MM.1S (cell line): ENCODE data around the gene PTPN3.

Experiments used
- DNase-seq: peaks from one replicate; pipeline ENCODE4 v3.0.0-alpha.2; 2015
- H2AFZ ChIP-seq: fragments of 300-600 bp; sonication (generic); 2 replicates; pipeline ENCODE4 v1.6.0; 2016; ENCODE audit warnings: antibody characterized with exemption, low read length
- H3F3A ChIP-seq: fragments of 300-600 bp; sonication (generic); 2 replicates; pipeline ENCODE4 v1.6.1; 2016; ENCODE audit warnings: mild to moderate bottlenecking, antibody characterized with exemption, low read length, moderate library complexity, mixed read lengths; ENCODE audit not compliant: insufficient read depth
- H3K27ac ChIP-seq: fragments of 300-600 bp; sonication (generic); 2 replicates; pipeline ENCODE4 v1.5.1; 2016; ENCODE audit warnings: mild to moderate bottlenecking, low read length
- H3K27me3 ChIP-seq: fragments of 300-600 bp; sonication (generic); replicated peaks from 2 replicates; pipeline ENCODE4 v1.6.0; 2016; ENCODE audit warnings: low read length; ENCODE audit not compliant: insufficient read depth
- H3K36me3 ChIP-seq: fragments of 300-600 bp; sonication (generic); replicated peaks from 2 replicates; pipeline ENCODE4 v1.6.1; 2016; ENCODE audit warnings: mild to moderate bottlenecking, low read length, mixed read lengths; ENCODE audit not compliant: insufficient read depth
- H3K4me1 ChIP-seq: fragments of 300-600 bp; sonication (generic); 2 replicates; pipeline ENCODE4 v1.6.1; 2016; ENCODE audit warnings: low read length, mixed read lengths
- H3K4me2 ChIP-seq: fragments of 300-600 bp; sonication (generic); 2 replicates; pipeline ENCODE4 v1.6.0; 2016; ENCODE audit warnings: low read depth, low read length
- H3K4me3 ChIP-seq: fragments of 300-600 bp; sonication (generic); 2 replicates; pipeline ENCODE4 v1.5.1; 2016; ENCODE audit warnings: low read length, mixed read lengths
- H3K79me2 ChIP-seq: fragments of 300-600 bp; sonication (generic); 2 replicates; pipeline ENCODE4 v1.6.1; 2016; ENCODE audit warnings: mixed run types, low read length, mixed read lengths
- H3K9ac ChIP-seq: fragments of 300-600 bp; sonication (generic); 2 replicates; pipeline ENCODE4 v1.6.1; 2016; ENCODE audit warnings: low read length, mixed read lengths
- H3K9me2 ChIP-seq: fragments of 300-600 bp; sonication (generic); replicated peaks from 2 replicates; pipeline ENCODE4 v1.6.1; 2016; ENCODE audit warnings: mild to moderate bottlenecking, low read length, mixed read lengths; ENCODE audit not compliant: insufficient read depth
- H3K9me3 ChIP-seq: fragments of 300-600 bp; sonication (generic); replicated peaks from 2 replicates; pipeline ENCODE4 v1.6.1; 2016; ENCODE audit warnings: mild to moderate bottlenecking, low read length, mixed read lengths; ENCODE audit not compliant: insufficient read depth
- H4K20me1 ChIP-seq: fragments of 300-600 bp; sonication (generic); 2 replicates; pipeline ENCODE4 v1.6.1; 2016; ENCODE audit warnings: mild to moderate bottlenecking, low read length, moderate library complexity, mixed read lengths; ENCODE audit not compliant: insufficient read depth
- EZH2 ChIP-seq: fragments of 300-600 bp; sonication (generic); optimal IDR thresholded peaks from 2 replicates; pipeline ENCODE3; 2017; ENCODE audit warnings: low read depth, mild to moderate bottlenecking, antibody characterized with exemption, low read length, mixed read lengths
- EZH2phosphoT487 ChIP-seq: fragments of 300-600 bp; sonication (generic); IDR thresholded peaks from 2 replicates; pipeline ENCODE4 v1.6.1; 2018; ENCODE audit warnings: antibody characterized with exemption, low read length
- TF ChIP-seq, protein P1 (sequence below): fragments of 300-600 bp; sonication (generic); IDR thresholded peaks from 2 replicates; pipeline ENCODE4 v1.5.1; 2016; ENCODE audit warnings: antibody characterized with exemption, low read length, mixed read lengths

Gene PTPN3

DNA sequence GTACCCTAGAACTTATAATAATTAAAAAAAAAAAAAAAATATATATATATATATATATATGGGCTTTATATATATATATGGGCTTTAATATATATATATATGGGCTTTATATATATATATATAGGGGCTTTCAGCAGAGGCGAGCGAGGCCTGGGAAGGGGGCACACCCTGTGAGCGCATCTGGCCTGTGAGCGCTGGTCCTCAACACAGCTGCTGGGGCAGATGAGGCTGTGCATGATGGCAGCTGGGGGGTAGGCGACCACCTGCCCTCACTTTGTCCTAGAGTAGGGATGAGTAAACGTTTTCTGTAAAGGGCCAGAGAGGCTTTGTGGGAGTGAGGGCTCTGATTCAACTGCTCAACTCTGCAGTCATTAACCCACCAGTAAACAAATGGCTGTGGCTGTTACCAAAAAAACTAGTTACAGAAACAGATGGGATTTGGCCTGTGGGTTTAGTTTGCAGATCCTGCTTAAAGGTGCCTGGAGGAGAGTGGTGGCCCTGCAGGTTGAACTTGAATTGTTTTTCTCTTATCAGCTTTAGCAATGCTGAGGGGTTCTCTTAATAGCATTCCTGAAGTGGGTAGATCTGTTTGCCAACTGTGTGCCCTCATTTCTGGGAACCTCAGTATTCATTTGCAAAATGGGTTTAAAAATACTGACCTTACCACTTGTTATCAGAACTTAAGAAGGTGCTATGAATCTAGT lies 89.2 kb downstream of the PTPN3 start:
- Histone ChIP-seq H3K4me1 (peaks cover 7% of the 10 kb centered on the region), H4K20me1 (no peaks in the 10 kb centered on the region), H3F3A (no peaks in the 10 kb centered on the region), H2AFZ (no peak overlapping the region), H3K9me3 (no peaks in the 10 kb centered on the region), H3K4me3 (no peak overlapping the region), H3K27ac (no peak overlapping the region), H3K9ac (no peak overlapping the region), H3K4me2 (no peak overlapping the region), H3K9me2 (no peaks in the 10 kb centered on the region), H3K79me2 (no peaks in the 10 kb centered on the region), H3K36me3 (no peaks in the 10 kb centered on the region), H3K27me3 (no peaks in the 10 kb centered on the region)
- TF ChIP-seq, protein P1, sequence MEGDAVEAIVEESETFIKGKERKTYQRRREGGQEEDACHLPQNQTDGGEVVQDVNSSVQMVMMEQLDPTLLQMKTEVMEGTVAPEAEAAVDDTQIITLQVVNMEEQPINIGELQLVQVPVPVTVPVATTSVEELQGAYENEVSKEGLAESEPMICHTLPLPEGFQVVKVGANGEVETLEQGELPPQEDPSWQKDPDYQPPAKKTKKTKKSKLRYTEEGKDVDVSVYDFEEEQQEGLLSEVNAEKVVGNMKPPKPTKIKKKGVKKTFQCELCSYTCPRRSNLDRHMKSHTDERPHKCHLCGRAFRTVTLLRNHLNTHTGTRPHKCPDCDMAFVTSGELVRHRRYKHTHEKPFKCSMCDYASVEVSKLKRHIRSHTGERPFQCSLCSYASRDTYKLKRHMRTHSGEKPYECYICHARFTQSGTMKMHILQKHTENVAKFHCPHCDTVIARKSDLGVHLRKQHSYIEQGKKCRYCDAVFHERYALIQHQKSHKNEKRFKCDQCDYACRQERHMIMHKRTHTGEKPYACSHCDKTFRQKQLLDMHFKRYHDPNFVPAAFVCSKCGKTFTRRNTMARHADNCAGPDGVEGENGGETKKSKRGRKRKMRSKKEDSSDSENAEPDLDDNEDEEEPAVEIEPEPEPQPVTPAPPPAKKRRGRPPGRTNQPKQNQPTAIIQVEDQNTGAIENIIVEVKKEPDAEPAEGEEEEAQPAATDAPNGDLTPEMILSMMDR: no peak
- no peak for TF ChIP-seq EZH2phosphoT487
- TF ChIP-seq EZH2: no peak
- no peak for DNase-seq

DNA sequence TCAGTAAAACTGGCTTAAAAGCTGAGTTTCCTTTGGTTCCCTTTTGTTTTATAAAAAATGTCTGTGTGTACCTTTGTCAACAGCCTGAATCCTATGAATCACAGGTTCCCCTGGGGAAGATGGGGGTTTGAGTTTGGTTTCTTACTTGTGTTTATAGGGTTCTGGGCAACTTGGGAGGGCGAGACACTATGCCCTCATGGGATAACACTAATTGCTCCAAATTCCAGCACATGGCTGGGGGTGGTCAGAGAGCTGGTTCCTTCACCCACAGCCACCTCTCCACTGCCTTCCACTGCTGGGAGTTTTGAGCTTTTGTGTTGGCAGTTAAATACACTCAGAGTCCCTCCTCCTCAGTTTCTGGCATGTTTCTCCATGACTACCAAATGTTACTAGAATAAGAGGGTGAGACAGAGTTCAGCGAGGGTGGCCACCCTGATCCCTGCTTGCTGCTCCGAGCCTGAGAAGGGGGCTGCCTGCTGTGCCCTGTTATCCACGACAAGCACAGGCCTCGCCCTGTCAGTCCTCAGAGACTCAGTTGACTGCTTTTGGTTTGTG lies 94.3 kb downstream of the PTPN3 start:
- Histone ChIP-seq H4K20me1 (no peaks in the 10 kb centered on the region), H2AFZ (no peak overlapping the region), H3K27me3 (no peaks in the 10 kb centered on the region), H3K9me3 (no peaks in the 10 kb centered on the region), H3K4me1 (peaks cover 28% of the 10 kb centered on the region), H3F3A (no peaks in the 10 kb centered on the region; the same call in 1 of the 2 replicates), H3K4me2 (no peak overlapping the region), H3K79me2 (no peaks in the 10 kb centered on the region), H3K27ac (no peak overlapping the region), H3K4me3 (no peak overlapping the region), H3K9me2 (no peaks in the 10 kb centered on the region), H3K36me3 (no peaks in the 10 kb centered on the region), H3K9ac (no peak overlapping the region)
- no peak for TF ChIP-seq EZH2
- TF ChIP-seq, protein P1: no peak
- TF ChIP-seq EZH2phosphoT487: no peak
- DNase-seq: no peak

DNA sequence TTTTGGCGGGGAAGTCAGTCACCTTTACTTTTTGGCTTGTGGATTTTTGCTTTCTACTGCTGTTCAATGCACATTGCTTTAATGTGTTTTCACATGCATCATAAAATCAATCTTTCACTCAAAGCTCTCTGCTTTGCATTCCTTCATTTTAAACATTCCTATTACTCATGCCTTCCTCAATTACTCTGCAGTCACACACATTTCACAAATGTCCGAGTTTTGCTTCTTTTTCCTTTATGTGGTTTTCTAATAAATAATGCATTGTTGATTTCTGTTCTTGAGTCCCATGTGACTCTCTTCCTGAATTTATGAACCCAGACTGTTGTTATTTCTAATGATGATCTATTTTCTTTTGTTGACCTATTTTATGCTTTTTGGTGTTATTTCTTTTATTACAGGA lies 95.0 kb downstream of the PTPN3 start:
- no peak for TF ChIP-seq EZH2
- TF ChIP-seq EZH2phosphoT487: no peak
- TF ChIP-seq, protein P1: no peak
- DNase-seq: no peak
- no peak overlapping the region for H3K9ac ChIP-seq
- no peak overlapping the region for H3K4me3 ChIP-seq
- no peaks in the 10 kb centered on the region for H3K27me3 ChIP-seq
- H3K4me1 ChIP-seq: peaks cover 28% of the 10 kb centered on the region
- no peaks in the 10 kb centered on the region for H3K79me2 ChIP-seq
- no peaks in the 10 kb centered on the region; the same call in 1 of the 2 replicates for H3F3A ChIP-seq
- H4K20me1 ChIP-seq: no peaks in the 10 kb centered on the region
- H3K9me2 ChIP-seq: no peaks in the 10 kb centered on the region
- no peak overlapping the region for H2AFZ ChIP-seq
- no peaks in the 10 kb centered on the region for H3K36me3 ChIP-seq
- H3K9me3 ChIP-seq: no peaks in the 10 kb centered on the region
- H3K4me2 ChIP-seq: no peak overlapping the region
- H3K27ac ChIP-seq: no peak overlapping the region
